Raji (cell line): ENCODE results near the gene PRM2.
A peak's percentile ranks its signal among the peaks of the same experiment; 100 is the strongest.

Experiments used
- POLR2A ChIP-seq: IDR thresholded peaks from 2 replicates; pipeline ENCODE4 v1.6.1; 2011; ENCODE audit warnings: low read depth, low read length, control low read depth; ENCODE audit not compliant: insufficient read depth

The PRM2 gene

GRCh38 chr16:11259655-11260595 is 16.4 kb downstream of the PRM2 start:
- no peak for TF ChIP-seq POLR2A

- no peak for TF ChIP-seq POLR2A
Observed at GRCh38 chr16:11258553-11259492, 17.5 kb downstream of the PRM2 start.

GRCh38 chr16:11257131-11257938 is 18.9 kb downstream of the PRM2 start:
- TF ChIP-seq POLR2A: peak; percentile 26; the same call in 1 of the 2 replicates

GRCh38 chr16:11256661-11257130 is 19.6 kb downstream of the PRM2 start:
- TF ChIP-seq POLR2A: no peak

GRCh38 chr16:11255737-11256660 is 20.3 kb downstream of the PRM2 start, which contains the start of gene SOCS1:
Gene SOCS1 (minus strand): TSS chr16:11256204. CDS start chr16:11255478, 726 bp downstream.
- peak; percentile 94 for TF ChIP-seq POLR2A

- no peak for TF ChIP-seq POLR2A
Observed at GRCh38 chr16:11254913-11255736, 21.2 kb downstream of the PRM2 start.

GRCh38 chr16:11253995-11254912 is 22.0 kb downstream of the PRM2 start:
- TF ChIP-seq POLR2A: peak; percentile 60

- no peak; the same call in none of the 2 replicates for TF ChIP-seq POLR2A
Observed at GRCh38 chr16:11253009-11253994, 23.0 kb downstream of the PRM2 start.

GRCh38 chr16:11252482-11252931 is 23.8 kb downstream of the PRM2 start:
- TF ChIP-seq POLR2A: no peak
